RWPE2 (cell line): ENCODE measurements around the gene GRIN1.

Source experiments
- ATAC-seq: fragments of 200-7000 bp; cut with Tn5 transposase; 3 replicates; pipeline ENCODE4 v1.9.1; 2021; ENCODE audit warnings: low read depth
- DNase-seq: peaks from one replicate; pipeline ENCODE4 v3.0.0-alpha.2; 2020; ENCODE audit warnings: low spot score
- H3K27ac ChIP-seq: fragments of 450-650 bp; 2 replicates; pipeline ENCODE4 v1.5.1; 2017; ENCODE audit warnings: mild to moderate bottlenecking; ENCODE audit not compliant: poor library complexity, severe bottlenecking
- H3K27me3 ChIP-seq: fragments of 250-450 bp; sonication (Bioruptor Pico); 2 replicates; pipeline ENCODE4 v1.5.1; 2021; ENCODE audit warnings: mild to moderate bottlenecking, moderate library complexity; ENCODE audit not compliant: insufficient read depth, poor library complexity, severe bottlenecking
- H3K36me3 ChIP-seq: fragments of 250-450 bp; sonication (Bioruptor Pico); 2 replicates; pipeline ENCODE4 v1.5.1; 2020; ENCODE audit warnings: low read depth, mild to moderate bottlenecking, moderate library complexity
- H3K4me1 ChIP-seq: fragments of 250-450 bp; sonication (Bioruptor Pico); 2 replicates; pipeline ENCODE4 v1.5.1; 2021; ENCODE audit warnings: mild to moderate bottlenecking, moderate library complexity; ENCODE audit not compliant: insufficient read depth, poor library complexity, severe bottlenecking
- H3K4me3 ChIP-seq: fragments of 250-450 bp; sonication (Bioruptor Pico); 2 replicates; pipeline ENCODE4 v1.5.1; 2021; ENCODE audit warnings: mild to moderate bottlenecking, moderate library complexity; ENCODE audit not compliant: severe bottlenecking
- H3K9me3 ChIP-seq: fragments of 250-450 bp; sonication (Bioruptor Pico); 2 replicates; pipeline ENCODE4 v1.5.1; 2021; ENCODE audit warnings: mild to moderate bottlenecking, moderate library complexity; ENCODE audit not compliant: severe bottlenecking
- TF ChIP-seq, protein P1 (sequence below): fragments of 450-650 bp; IDR thresholded peaks from one replicate; pipeline ENCODE4 v1.5.1; 2017; ENCODE audit warnings: mild to moderate bottlenecking, moderate library complexity; ENCODE audit not compliant: poor library complexity, severe bottlenecking

Gene GRIN1

DNA sequence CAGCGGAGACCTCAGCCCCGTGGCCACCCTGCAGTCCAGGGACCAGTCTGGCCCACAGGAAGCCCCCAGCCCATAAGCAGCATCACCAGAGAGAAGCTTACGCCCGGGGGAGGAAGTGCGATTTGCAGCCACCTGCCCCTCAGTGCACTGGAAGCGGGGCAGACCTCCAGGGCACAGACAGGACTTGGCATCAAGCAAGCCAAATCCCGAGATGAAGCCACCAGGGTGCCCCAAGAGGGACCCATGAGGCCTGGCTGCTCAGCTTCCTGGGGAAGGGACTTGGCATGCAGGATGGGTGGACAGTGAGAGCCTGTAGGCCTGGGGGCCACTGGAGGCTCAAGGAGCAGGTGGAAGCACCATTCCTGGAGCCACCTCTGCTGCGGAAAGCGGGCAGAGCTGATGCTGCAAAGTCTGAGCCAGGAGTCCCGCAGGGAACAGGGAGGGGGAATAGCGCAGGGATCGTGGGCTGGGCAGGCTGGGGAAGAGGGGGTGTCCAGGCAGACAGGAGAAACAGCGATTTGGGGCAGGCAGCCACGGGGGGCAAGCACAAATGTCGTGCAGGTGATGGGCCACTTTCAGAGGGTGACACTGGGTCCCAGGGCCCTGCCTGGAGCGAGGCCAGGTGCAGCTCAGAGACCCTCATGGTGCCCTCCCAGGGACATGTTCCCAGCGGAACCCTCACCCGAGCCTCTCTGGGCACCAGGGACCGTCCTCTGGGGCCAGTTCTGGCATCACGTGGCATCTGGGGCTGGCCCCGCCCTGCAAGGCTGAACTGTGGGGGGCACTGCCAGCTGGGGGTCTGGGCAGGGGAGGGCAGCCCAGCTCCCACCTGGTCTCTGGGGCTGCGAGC, 27.7 kb downstream of the GRIN1 start:
- no peaks in the 10 kb centered on the region for H3K4me1 ChIP-seq
- TF ChIP-seq, protein P1, sequence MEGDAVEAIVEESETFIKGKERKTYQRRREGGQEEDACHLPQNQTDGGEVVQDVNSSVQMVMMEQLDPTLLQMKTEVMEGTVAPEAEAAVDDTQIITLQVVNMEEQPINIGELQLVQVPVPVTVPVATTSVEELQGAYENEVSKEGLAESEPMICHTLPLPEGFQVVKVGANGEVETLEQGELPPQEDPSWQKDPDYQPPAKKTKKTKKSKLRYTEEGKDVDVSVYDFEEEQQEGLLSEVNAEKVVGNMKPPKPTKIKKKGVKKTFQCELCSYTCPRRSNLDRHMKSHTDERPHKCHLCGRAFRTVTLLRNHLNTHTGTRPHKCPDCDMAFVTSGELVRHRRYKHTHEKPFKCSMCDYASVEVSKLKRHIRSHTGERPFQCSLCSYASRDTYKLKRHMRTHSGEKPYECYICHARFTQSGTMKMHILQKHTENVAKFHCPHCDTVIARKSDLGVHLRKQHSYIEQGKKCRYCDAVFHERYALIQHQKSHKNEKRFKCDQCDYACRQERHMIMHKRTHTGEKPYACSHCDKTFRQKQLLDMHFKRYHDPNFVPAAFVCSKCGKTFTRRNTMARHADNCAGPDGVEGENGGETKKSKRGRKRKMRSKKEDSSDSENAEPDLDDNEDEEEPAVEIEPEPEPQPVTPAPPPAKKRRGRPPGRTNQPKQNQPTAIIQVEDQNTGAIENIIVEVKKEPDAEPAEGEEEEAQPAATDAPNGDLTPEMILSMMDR: no peak
- no peak for DNase-seq
- H3K9me3 ChIP-seq: no peaks in the 10 kb centered on the region
- no peak overlapping the region for H3K27ac ChIP-seq
- H3K36me3 ChIP-seq: no peaks in the 10 kb centered on the region
- no peak overlapping the region for H3K4me3 ChIP-seq
- peaks cover 79% of the 10 kb centered on the region for H3K27me3 ChIP-seq
- ATAC-seq: no peak

DNA sequence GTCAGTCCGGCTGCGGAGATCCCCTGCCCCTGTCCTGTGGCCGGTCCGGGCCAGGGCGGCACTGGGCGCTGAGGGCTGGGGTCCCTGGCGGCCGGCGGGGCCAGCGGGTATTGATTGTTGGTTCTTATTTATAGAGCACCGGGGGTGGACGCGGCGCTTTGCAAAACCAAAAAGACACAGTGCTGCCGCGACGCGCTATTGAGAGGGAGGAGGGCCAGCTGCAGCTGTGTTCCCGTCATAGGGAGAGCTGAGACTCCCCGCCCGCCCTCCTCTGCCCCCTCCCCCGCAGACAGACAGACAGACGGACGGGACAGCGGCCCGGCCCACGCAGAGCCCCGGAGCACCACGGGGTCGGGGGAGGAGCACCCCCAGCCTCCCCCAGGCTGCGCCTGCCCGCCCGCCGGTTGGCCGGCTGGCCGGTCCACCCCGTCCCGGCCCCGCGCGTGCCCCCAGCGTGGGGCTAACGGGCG, 28.4 kb downstream of the GRIN1 start:
- ATAC-seq (no peak), DNase-seq (no peak)
- H3K9me3 ChIP-seq: no peaks in the 10 kb centered on the region
- no peaks in the 10 kb centered on the region for H3K36me3 ChIP-seq
- no peak overlapping the region for H3K4me3 ChIP-seq
- no peaks in the 10 kb centered on the region for H3K4me1 ChIP-seq
- TF ChIP-seq, protein P1: no peak
- H3K27ac ChIP-seq: no peak overlapping the region
- H3K27me3 ChIP-seq: peaks cover 78% of the 10 kb centered on the region

DNA sequence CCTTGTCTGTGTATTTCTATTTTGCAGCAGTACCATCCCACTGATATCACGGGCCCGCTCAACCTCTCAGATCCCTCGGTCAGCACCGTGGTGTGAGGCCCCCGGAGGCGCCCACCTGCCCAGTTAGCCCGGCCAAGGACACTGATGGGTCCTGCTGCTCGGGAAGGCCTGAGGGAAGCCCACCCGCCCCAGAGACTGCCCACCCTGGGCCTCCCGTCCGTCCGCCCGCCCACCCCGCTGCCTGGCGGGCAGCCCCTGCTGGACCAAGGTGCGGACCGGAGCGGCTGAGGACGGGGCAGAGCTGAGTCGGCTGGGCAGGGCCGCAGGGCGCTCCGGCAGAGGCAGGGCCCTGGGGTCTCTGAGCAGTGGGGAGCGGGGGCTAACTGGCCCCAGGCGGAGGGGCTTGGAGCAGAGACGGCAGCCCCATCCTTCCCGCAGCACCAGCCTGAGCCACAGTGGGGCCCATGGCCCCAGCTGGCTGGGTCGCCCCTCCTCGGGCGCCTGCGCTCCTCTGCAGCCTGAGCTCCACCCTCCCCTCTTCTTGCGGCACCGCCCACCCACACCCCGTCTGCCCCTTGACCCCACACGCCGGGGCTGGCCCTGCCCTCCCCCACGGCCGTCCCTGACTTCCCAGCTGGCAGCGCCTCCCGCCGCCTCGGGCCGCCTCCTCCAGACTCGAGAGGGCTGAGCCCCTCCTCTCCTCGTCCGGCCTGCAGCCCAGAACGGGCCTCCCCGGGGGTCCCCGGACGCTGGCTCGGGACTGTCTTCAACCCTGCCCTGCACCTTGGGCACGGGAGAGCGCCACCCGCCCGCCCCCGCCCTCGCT, 29.0 kb downstream of the GRIN1 start:
- no peak for DNase-seq
- no peak overlapping the region for H3K27ac ChIP-seq
- TF ChIP-seq, protein P1: no peak
- no peaks in the 10 kb centered on the region for H3K9me3 ChIP-seq
- no peaks in the 10 kb centered on the region for H3K36me3 ChIP-seq
- H3K27me3 ChIP-seq: peaks cover 73% of the 10 kb centered on the region
- no peaks in the 10 kb centered on the region for H3K4me1 ChIP-seq
- H3K4me3 ChIP-seq: peak overlapping the region; percentile 11
- peak; percentile 9; the same call in 2 of the 3 replicates for ATAC-seq

DNA sequence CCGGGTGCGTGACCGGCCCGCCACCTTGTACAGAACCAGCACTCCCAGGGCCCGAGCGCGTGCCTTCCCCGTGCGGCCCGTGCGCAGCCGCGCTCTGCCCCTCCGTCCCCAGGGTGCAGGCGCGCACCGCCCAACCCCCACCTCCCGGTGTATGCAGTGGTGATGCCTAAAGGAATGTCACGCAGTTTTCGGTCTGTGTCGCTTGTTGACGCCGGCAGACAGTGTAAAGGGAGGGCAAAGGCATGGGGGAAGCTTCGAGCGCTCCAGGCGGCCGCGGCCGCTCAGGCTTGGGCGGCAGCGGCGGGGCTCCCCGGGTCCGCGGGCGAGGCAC, 29.6 kb downstream of the GRIN1 start:
- H3K4me1 ChIP-seq: no peaks in the 10 kb centered on the region
- H3K27me3 ChIP-seq: peaks cover 76% of the 10 kb centered on the region
- TF ChIP-seq, protein P1: no peak
- no peaks in the 10 kb centered on the region for H3K9me3 ChIP-seq
- DNase-seq: no peak
- no peaks in the 10 kb centered on the region for H3K36me3 ChIP-seq
- H3K4me3 ChIP-seq: peak overlapping the region; percentile 22
- H3K27ac ChIP-seq: no peak overlapping the region
- ATAC-seq: peak; percentile 2; the same call in 1 of the 3 replicates
